Kidney (tissue), 14 donors: Measurements from ENCODE around the gene CCDC172. TPM values are rescaled to one million over a fixed set of nuclear protein-coding genes. Genes with fewer than 3 reads are reported as not detected.

ENCODE experiments used
- DNase-seq, 5 donors: peaks; one replicate each; pipeline ENCODE4 v3.0.0-alpha.2; 2013 to 2020
- FAIRE-seq: peaks from 2 replicates; lab custom pipeline; 2012; peaks lifted over from hg19 to GRCh38; lab: Jason Lieb, UNC
- H3K27ac ChIP-seq, 2 donors: one replicate each; pipeline ENCODE4 v1.7.0; 2013; ENCODE audit warnings: low read depth in 2 of 2, low read length in 2 of 2, inconsistent platforms in 1 of 2
- H3K27me3 ChIP-seq: one replicate; pipeline ENCODE4 v1.7.1; 2013; ENCODE audit warnings: low read length, inconsistent platforms; ENCODE audit not compliant: control insufficient read depth, insufficient read depth
- H3K36me3 ChIP-seq, 3 donors: one replicate each; pipeline versions ENCODE4 v1.7.0 to v1.7.1; 2013; ENCODE audit warnings: low read length in 3 of 3, control low read depth in 1 of 3, inconsistent platforms in 1 of 3; ENCODE audit not compliant: insufficient read depth in 3 of 3, control insufficient read depth in 2 of 3
- H3K4me1 ChIP-seq, 3 donors: one replicate each; pipeline versions ENCODE4 v1.7.0 to v1.7.1; 2013; ENCODE audit warnings: low read length in 3 of 3, inconsistent platforms in 1 of 3, low read depth in 1 of 3; ENCODE audit not compliant: control insufficient read depth in 2 of 3, insufficient read depth in 2 of 3
- H3K4me3 ChIP-seq, 3 donors: one replicate each; pipeline versions ENCODE4 v1.7.0 to v1.8.1; 2013; ENCODE audit warnings: low read length in 3 of 3, control low read depth in 1 of 3, inconsistent platforms in 1 of 3
- H3K9ac ChIP-seq, 3 donors: one replicate each; pipeline versions ENCODE4 v1.7.0 to v1.7.1; 2013; ENCODE audit warnings: low read length in 3 of 3, control low read depth in 1 of 3, inconsistent platforms in 1 of 3
- H3K9me3 ChIP-seq, 3 donors: one replicate each; pipeline versions ENCODE4 v1.7.0 to v1.7.1; 2013; ENCODE audit warnings: low read length in 3 of 3, control low read depth in 1 of 3, inconsistent platforms in 1 of 3; ENCODE audit not compliant: control insufficient read depth in 2 of 3, insufficient read depth in 1 of 3
- CTCF ChIP-seq: IDR thresholded peaks from 3 replicates; pipeline ENCODE4 v1.5.1; 2012; ENCODE audit warnings: mild to moderate bottlenecking, moderate library complexity, borderline replicate concordance; ENCODE audit not compliant: insufficient read depth; ENCODE audit errors: extremely low read depth
- intact Hi-C: fragments of 100-400 bp; cut with DNase I; formaldehyde crosslinking; loops from one replicate; pipeline ENCODE4 v1.11.1; 2022
- polyA plus RNA-seq: library from polyadenylated mRNA; stranded (reverse); fragments of 350-450 nt; fragmentation: Illumina TruSeq; extraction: RNeasy Lipid Tissue Mini Kit (QIAGEN cat#74804); gene quantifications from one replicate; pipeline ENCODE4 v1.2.3, GENCODE V29; 2014; ENCODE audit warnings: low read depth, low replicate concordance; ENCODE audit not compliant: insufficient read depth
- total RNA-seq: library from RNA; stranded (reverse); fragmentation: NEBNext Ultra II Directional; extraction: Animal tissue kit (Norgen Biotek cat#: 25700); gene quantifications from one replicate; pipeline ENCODE4 v1.2.1, GENCODE V29; 2021
- donor health status: control.
- donor health status: control.
- donor health status: control.
- donor health status: control.
- donor health status: control.
- donor health status: DM: yes; HTN: yes; CAD: no.
- donor health status: Normal renal cell carcinoma (clear cell type).

CCDC172 gene
- total and polyA plus RNA-seq, 2 donors from 2014 or later, result not detected

- no peaks in the 10 kb centered on the region for H3K27me3 ChIP-seq
- no peak overlapping the region for H3K4me3 ChIP-seq
- no peak overlapping the region for H3K9ac ChIP-seq
- H3K9me3 ChIP-seq, result no peaks in the 10 kb centered on the region
- H3K27ac ChIP-seq, result no peak overlapping the region
- no peaks in the 10 kb centered on the region for H3K4me1 ChIP-seq
- no peaks in the 10 kb centered on the region for H3K36me3 ChIP-seq
- DNase-seq, result no peak
- intact Hi-C loops, result no loop called here
- FAIRE-seq, result no peak
- no peak for TF ChIP-seq CTCF
These were observed 23.7 kb upstream of the CCDC172 start for GRCh38 chr10:116300542-116300941.

- H3K9me3 ChIP-seq, result no peaks in the 10 kb centered on the region
- FAIRE-seq, result no peak
These were observed 19.3 kb upstream of the CCDC172 start for GRCh38 chr10:116304923-116305322.

GRCh38 chr10:116306847-116307246 is 17.4 kb upstream of the CCDC172 start:
- H3K9ac ChIP-seq, result no peak overlapping the region
- H3K4me3 ChIP-seq, result no peak overlapping the region
- no peak for FAIRE-seq
- TF ChIP-seq CTCF, result no peak
- H3K27ac ChIP-seq, result no peak overlapping the region
- no peaks in the 10 kb centered on the region for H3K36me3 ChIP-seq
- H3K27me3 ChIP-seq, result no peaks in the 10 kb centered on the region
- no peaks in the 10 kb centered on the region for H3K4me1 ChIP-seq
- H3K9me3 ChIP-seq, result no peaks in the 10 kb centered on the region
- no peak for DNase-seq
- intact Hi-C loops, result no loop called here

More at GRCh38 chr10:116304923-116305322, 19.3 kb upstream of the CCDC172 start:
- no peaks in the 10 kb centered on the region for H3K36me3 ChIP-seq
- TF ChIP-seq CTCF, result no peak
- no peaks in the 10 kb centered on the region for H3K4me1 ChIP-seq
- no peak for DNase-seq
- no peak overlapping the region for H3K27ac ChIP-seq
- H3K9ac ChIP-seq, result no peak overlapping the region
- no peaks in the 10 kb centered on the region for H3K27me3 ChIP-seq
- no peak overlapping the region for H3K4me3 ChIP-seq
- intact Hi-C loops, result no loop called here

GRCh38 chr10:116307455-116307854 is 16.8 kb upstream of the CCDC172 start:
- H3K4me3 ChIP-seq, result no peak overlapping the region

More at GRCh38 chr10:116307455-116307854, 16.8 kb upstream of the CCDC172 start:
- DNase-seq (no peak), FAIRE-seq (no peak)
- intact Hi-C loops, result no loop called here
- no peak overlapping the region for H3K27ac ChIP-seq
- no peaks in the 10 kb centered on the region for H3K4me1 ChIP-seq
- no peaks in the 10 kb centered on the region for H3K27me3 ChIP-seq
- no peaks in the 10 kb centered on the region for H3K36me3 ChIP-seq
- no peak for TF ChIP-seq CTCF
- H3K9me3 ChIP-seq, result no peaks in the 10 kb centered on the region
- no peak overlapping the region for H3K9ac ChIP-seq
